Esophagus squamous epithelium (tissue), 4 donors: ENCODE measurements around the gene ZC3H14.

Experiments used
- POLR2A ChIP-seq, 4 donors: fragments of 450-650 bp; IDR thresholded peaks; one replicate each; pipeline ENCODE4 v1.6.1; 2017; ENCODE audit warnings: antibody characterized with exemption in 4 of 4, mild to moderate bottlenecking in 4 of 4, moderate library complexity in 3 of 4
- TF ChIP-seq, protein P1 (sequence below), 6 experiments: fragments of 450-650 bp in 4 of 6; fragments of 200-600 bp in 2 of 6; sonication (generic) in 2 of 6; IDR thresholded peaks; one replicate each; pipeline ENCODE4 v1.5.1; 2016 to 2019; ENCODE audit warnings: antibody characterized with exemption in 6 of 6, mild to moderate bottlenecking in 4 of 6, moderate library complexity in 4 of 6

DNA sequence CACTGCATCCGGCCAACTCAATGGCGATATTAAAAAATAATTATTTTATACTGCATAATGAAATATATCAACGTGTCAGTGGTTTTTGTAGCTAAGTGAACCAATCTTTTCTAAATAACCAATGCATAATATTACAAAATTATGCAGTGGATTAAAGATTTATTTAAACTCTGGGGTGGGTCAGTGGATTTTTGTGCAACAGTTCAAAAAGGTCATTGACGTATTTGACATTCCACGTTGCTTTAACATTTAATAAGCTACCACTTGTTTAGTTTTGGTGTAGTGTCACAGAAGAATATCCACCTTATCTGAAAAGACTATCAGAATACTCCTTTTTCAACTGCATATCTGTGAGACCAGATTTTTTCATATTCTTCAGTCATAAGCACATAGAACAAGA lies 2.6 kb downstream of the ZC3H14 start:
- no peak for TF ChIP-seq POLR2A (IDR thresholded peaks at IDR 0.05)
- TF ChIP-seq, protein P1, sequence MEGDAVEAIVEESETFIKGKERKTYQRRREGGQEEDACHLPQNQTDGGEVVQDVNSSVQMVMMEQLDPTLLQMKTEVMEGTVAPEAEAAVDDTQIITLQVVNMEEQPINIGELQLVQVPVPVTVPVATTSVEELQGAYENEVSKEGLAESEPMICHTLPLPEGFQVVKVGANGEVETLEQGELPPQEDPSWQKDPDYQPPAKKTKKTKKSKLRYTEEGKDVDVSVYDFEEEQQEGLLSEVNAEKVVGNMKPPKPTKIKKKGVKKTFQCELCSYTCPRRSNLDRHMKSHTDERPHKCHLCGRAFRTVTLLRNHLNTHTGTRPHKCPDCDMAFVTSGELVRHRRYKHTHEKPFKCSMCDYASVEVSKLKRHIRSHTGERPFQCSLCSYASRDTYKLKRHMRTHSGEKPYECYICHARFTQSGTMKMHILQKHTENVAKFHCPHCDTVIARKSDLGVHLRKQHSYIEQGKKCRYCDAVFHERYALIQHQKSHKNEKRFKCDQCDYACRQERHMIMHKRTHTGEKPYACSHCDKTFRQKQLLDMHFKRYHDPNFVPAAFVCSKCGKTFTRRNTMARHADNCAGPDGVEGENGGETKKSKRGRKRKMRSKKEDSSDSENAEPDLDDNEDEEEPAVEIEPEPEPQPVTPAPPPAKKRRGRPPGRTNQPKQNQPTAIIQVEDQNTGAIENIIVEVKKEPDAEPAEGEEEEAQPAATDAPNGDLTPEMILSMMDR (IDR thresholded peaks at IDR 0.05), result no peak
